ENCODE measurements around the gene ZNF467.

ZNF467 gene

DNA sequence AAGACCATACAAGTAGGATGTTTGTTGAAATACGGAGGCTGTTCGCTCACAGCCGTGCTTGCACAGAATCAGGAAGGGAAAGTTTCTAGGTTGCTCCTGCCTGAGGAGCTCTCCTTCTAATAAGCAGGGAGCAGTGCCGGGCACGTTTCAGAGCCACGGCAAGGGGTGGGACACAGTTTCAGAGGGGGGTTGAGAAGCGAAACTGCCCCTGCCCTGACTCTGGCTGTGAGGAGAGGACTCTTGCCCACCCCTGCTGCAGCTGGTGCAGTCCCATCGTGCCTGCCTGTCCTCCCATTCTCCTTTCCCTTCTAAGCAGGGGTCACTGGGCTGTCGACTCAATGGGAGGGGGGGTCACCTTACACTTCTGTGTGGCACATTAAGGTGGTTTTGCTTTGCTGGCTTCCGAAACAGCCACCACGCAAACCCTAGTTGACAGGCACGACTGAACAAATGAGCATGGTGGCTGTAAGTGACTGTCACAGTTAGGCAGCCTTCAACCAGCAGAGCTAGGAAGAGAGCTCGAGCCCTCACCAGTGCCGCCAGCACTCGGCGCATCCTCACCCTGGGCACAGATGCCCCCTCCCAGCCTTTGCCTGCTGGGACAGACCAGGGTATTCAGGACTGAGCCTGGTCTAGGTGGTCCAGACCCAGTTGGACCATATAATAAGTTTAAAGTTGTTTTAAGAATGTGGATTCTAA is 37.5 kb downstream of the ZNF467 start:
- no peak overlapping the region for H3K9ac ChIP-seq (ENCODE audit: low read length in 2 of 2)
- no peak overlapping the region for H3K4me3 ChIP-seq (ENCODE audit: low read length in 2 of 2)
- H3K27ac ChIP-seq (ENCODE audit: low read length): no peak overlapping the region
- no peaks in the 10 kb centered on the region for H3K4me1 ChIP-seq (ENCODE audit: control insufficient read depth, insufficient read depth, low read length)
- peaks cover 0 to 2% of the 10 kb centered on the region in 2 donors for H3K27me3 ChIP-seq (ENCODE audit: control insufficient read depth in 1 of 2, insufficient read depth in 2 of 2, low read length in 2 of 2)
- H3K36me3 ChIP-seq (ENCODE audit: control insufficient read depth in 2 of 2, insufficient read depth in 2 of 2, low read length in 2 of 2): peaks cover 16 to 21% of the 10 kb centered on the region in 2 donors
- H3K9me3 ChIP-seq (ENCODE audit: control insufficient read depth in 2 of 2, low read length in 2 of 2): no peaks in the 10 kb centered on the region

DNA sequence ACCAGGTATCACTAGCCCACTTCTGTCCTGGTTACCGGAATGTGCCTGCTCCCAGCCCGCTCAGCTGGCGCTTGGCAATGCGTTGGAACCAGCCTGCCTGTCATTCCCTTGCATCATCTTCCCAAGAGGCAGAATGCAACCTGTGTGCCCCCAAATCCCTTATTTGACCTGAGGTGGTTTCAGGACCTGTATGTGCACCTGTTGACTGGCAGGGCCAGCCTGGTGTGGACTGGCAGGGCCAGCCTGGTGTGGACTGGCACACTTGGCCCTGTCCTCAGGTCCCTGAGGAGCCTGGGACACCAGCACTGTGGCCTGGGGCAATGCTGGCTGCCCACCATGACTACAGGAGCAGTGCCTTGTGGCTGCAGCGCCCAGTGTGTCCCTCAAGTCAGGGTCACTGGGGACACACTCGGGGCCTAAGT is 38.2 kb downstream of the ZNF467 start:
- Histone ChIP-seq H3K9me3 (ENCODE audit: control insufficient read depth in 2 of 2, low read length in 2 of 2) (no peaks in the 10 kb centered on the region), H3K4me3 (ENCODE audit: low read length in 2 of 2) (no peak overlapping the region), H3K27ac (ENCODE audit: low read length) (no peak overlapping the region), H3K27me3 (ENCODE audit: control insufficient read depth in 1 of 2, insufficient read depth in 2 of 2, low read length in 2 of 2) (peaks cover 0 to 2% of the 10 kb centered on the region in 2 donors), H3K36me3 (ENCODE audit: control insufficient read depth in 2 of 2, insufficient read depth in 2 of 2, low read length in 2 of 2) (peaks cover 20 to 24% of the 10 kb centered on the region in 2 donors), H3K9ac (ENCODE audit: low read length in 2 of 2) (no peak overlapping the region), H3K4me1 (ENCODE audit: control insufficient read depth, insufficient read depth, low read length) (no peaks in the 10 kb centered on the region)

DNA sequence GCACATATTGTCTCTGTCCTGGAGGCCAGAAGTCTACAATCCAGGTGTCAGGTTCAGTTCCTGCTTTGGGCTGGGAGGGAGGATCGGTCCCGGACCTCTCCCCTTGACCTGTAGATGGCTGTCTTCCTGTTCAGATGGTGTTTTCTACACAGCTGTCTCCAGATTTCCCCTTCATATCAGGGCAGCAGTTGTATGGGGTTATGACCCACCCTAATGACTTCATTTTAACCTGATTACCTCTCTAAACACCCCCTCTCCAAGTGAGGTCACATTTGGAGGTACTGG is 38.7 kb downstream of the ZNF467 start:
- H3K4me3 ChIP-seq (ENCODE audit: low read length in 2 of 2): no peak overlapping the region
- H3K4me1 ChIP-seq (ENCODE audit: control insufficient read depth, insufficient read depth, low read length): peaks cover 2% of the 10 kb centered on the region
- peaks cover 21 to 27% of the 10 kb centered on the region in 2 donors for H3K36me3 ChIP-seq (ENCODE audit: control insufficient read depth in 2 of 2, insufficient read depth in 2 of 2, low read length in 2 of 2)
- H3K9ac ChIP-seq (ENCODE audit: low read length in 2 of 2): no peak overlapping the region
- no peaks in the 10 kb centered on the region for H3K9me3 ChIP-seq (ENCODE audit: control insufficient read depth in 2 of 2, low read length in 2 of 2)
- H3K27ac ChIP-seq (ENCODE audit: low read length): no peak overlapping the region
- peaks cover 0 to 2% of the 10 kb centered on the region in 2 donors for H3K27me3 ChIP-seq (ENCODE audit: control insufficient read depth in 1 of 2, insufficient read depth in 2 of 2, low read length in 2 of 2)

DNA sequence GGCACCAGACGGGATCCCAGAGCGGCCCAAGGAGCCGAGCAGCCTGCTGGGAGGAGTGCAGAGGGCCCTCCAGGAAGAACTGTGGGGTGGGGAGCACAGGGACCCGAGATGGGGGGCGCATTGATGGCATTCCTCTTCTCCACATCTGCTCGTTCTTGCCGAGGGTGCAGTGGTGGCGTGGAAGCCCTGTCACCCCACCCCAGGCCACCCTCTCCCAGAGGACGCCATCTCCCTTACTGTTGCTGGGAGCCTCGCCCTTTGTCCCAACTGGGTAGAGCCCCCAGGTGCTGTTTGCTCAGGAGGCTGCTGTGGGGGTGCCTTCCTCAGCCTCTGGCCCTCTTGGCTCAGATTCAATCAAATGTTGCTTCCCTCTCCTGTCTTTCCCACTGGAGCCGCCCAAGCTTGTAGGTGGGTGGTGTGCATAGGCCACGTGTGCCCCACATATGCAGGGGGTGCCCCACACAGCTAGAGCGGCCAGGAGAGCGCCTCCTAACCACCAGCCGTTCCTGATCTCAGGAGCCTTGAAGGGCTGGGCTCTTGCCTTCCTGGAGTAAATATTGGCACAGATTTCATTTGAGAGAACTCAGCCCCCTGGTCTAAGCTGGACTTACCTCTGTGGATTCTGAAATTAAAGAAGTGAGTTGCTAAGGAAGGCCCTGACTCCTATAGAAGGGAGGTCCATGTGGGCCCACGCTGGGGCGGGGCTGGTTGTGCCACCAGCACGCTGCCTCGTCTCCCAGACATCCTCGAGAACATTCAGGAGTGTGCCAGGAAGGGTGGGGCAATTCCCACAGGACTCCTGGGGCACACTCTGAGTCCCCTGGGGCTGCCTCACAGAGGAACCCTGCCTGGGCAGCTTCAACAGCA is 39.2 kb downstream of the ZNF467 start:
- no peak overlapping the region for H3K27ac ChIP-seq (ENCODE audit: low read length)
- H3K4me1 ChIP-seq (ENCODE audit: control insufficient read depth, insufficient read depth, low read length): peaks cover 3% of the 10 kb centered on the region
- H3K9ac ChIP-seq (ENCODE audit: low read length in 2 of 2): no peak overlapping the region
- peaks cover 0 to 2% of the 10 kb centered on the region in 2 donors for H3K27me3 ChIP-seq (ENCODE audit: control insufficient read depth in 1 of 2, insufficient read depth in 2 of 2, low read length in 2 of 2)
- no peak overlapping the region for H3K4me3 ChIP-seq (ENCODE audit: low read length in 2 of 2)
- peaks cover 25 to 31% of the 10 kb centered on the region in 2 donors for H3K36me3 ChIP-seq (ENCODE audit: control insufficient read depth in 2 of 2, insufficient read depth in 2 of 2, low read length in 2 of 2)
- no peaks in the 10 kb centered on the region for H3K9me3 ChIP-seq (ENCODE audit: control insufficient read depth in 2 of 2, low read length in 2 of 2)

DNA sequence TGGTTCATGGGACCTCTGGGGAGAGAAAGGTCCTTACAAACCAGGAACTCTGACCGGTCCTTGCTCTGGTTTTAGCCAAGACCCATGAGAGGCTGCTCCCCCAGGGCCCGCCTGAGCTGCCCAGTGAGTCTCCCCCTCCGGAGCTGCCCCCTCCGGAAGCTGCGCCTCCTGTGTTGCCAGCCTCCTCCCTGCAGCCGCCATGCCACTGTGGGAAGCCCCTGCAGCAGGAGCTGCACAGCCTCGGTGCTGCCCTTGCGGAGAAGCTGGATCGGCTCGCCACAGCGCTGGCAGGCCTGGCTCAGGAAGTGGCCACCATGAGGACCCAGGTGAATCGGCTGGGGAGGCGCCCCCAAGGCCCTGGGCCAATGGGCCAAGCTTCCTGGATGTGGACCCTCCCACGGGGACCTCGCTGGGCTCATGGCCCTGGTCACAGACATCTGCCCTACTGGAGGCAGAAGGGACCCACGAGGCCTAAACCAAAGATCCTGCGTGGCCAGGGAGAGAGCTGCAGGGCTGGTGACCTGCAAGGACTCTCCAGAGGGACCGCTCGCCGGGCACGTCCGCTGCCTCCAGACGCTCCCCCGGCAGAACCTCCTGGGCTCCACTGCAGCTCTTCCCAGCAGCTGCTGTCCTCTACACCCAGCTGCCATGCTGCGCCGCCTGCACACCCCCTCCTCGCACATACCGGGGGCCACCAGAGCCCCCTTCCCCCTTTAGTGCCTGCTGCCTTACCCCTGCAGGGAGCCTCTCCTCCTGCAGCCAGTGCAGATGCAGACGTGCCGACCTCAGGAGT is 40.1 kb downstream of the ZNF467 start:
- Histone ChIP-seq H3K4me1 (ENCODE audit: control insufficient read depth, insufficient read depth, low read length) (peaks cover 3% of the 10 kb centered on the region), H3K9ac (ENCODE audit: low read length in 2 of 2) (no peak overlapping the region), H3K36me3 (ENCODE audit: control insufficient read depth in 2 of 2, insufficient read depth in 2 of 2, low read length in 2 of 2) (peaks cover 33 to 38% of the 10 kb centered on the region in 2 donors)

DNA sequence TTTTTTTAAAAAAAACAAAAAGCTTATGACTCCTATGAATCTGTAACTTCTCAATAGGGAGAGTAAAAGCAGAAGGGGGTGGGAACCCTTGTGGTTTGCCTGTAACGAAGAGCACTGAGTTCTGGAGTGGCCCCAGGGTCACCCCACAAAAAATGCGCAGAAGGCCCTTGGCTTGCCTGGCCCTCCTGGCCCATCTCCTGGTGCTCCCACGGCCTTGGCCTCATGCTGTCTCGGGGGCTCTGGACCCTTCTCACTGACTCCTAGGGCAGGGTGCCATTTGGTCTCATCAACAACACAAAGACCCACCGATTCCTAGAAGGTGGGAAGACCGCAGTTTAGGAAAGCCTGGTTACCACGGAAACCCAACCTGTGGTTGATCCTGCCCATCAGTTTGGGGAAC is 40.8 kb downstream of the ZNF467 start:
- Histone ChIP-seq H3K4me3 (ENCODE audit: low read length in 2 of 2) (no peak overlapping the region), H3K27ac (ENCODE audit: low read length) (no peak overlapping the region), H3K9ac (ENCODE audit: low read length in 2 of 2) (no peak overlapping the region), H3K27me3 (ENCODE audit: control insufficient read depth in 1 of 2, insufficient read depth in 2 of 2, low read length in 2 of 2) (peaks cover 0 to 2% of the 10 kb centered on the region in 2 donors), H3K4me1 (ENCODE audit: control insufficient read depth, insufficient read depth, low read length) (peaks cover 8% of the 10 kb centered on the region), H3K36me3 (ENCODE audit: control insufficient read depth in 2 of 2, insufficient read depth in 2 of 2, low read length in 2 of 2) (peaks cover 33 to 42% of the 10 kb centered on the region in 2 donors), H3K9me3 (ENCODE audit: control insufficient read depth in 2 of 2, low read length in 2 of 2) (no peaks in the 10 kb centered on the region)

More for the DNA sequence above, 40.1 kb downstream of the ZNF467 start:
- Histone ChIP-seq H3K4me3 (ENCODE audit: low read length in 2 of 2) (no peak overlapping the region), H3K9me3 (ENCODE audit: control insufficient read depth in 2 of 2, low read length in 2 of 2) (no peaks in the 10 kb centered on the region), H3K27ac (ENCODE audit: low read length) (no peak overlapping the region), H3K27me3 (ENCODE audit: control insufficient read depth in 1 of 2, insufficient read depth in 2 of 2, low read length in 2 of 2) (peaks cover 0 to 2% of the 10 kb centered on the region in 2 donors)

DNA sequence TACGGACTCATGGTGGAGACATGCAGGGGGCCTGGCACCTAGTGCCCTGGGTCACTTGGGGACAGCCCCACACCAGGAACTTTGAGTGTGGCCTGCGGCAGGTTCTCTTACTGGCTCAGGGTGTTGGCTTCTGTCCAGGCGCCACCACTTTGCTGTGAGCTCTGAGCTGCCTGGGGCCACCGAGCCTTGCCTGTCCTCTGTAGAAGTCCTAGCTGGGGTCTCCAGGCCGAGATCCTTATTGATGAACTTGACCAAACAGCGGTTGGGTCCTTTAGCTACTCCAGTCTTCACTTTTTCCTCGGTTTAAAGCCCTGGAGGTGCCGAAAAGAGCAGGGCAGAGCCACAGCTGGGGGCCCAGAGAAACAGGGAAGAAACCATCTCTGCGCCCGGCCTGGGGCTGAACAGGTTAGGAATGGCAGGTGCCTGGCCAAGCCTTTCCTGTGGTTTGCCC is 41.3 kb downstream of the ZNF467 start:
- peaks cover 0 to 2% of the 10 kb centered on the region in 2 donors for H3K27me3 ChIP-seq (ENCODE audit: control insufficient read depth in 1 of 2, insufficient read depth in 2 of 2, low read length in 2 of 2)
- peaks cover 33 to 42% of the 10 kb centered on the region in 2 donors for H3K36me3 ChIP-seq (ENCODE audit: control insufficient read depth in 2 of 2, insufficient read depth in 2 of 2, low read length in 2 of 2)
- H3K4me1 ChIP-seq (ENCODE audit: control insufficient read depth, insufficient read depth, low read length): peaks cover 12% of the 10 kb centered on the region
- no peak overlapping the region for H3K4me3 ChIP-seq (ENCODE audit: low read length in 2 of 2)
- no peak overlapping the region for H3K27ac ChIP-seq (ENCODE audit: low read length)
- H3K9ac ChIP-seq (ENCODE audit: low read length in 2 of 2): no peak overlapping the region
- H3K9me3 ChIP-seq (ENCODE audit: control insufficient read depth in 2 of 2, low read length in 2 of 2): no peaks in the 10 kb centered on the region

DNA sequence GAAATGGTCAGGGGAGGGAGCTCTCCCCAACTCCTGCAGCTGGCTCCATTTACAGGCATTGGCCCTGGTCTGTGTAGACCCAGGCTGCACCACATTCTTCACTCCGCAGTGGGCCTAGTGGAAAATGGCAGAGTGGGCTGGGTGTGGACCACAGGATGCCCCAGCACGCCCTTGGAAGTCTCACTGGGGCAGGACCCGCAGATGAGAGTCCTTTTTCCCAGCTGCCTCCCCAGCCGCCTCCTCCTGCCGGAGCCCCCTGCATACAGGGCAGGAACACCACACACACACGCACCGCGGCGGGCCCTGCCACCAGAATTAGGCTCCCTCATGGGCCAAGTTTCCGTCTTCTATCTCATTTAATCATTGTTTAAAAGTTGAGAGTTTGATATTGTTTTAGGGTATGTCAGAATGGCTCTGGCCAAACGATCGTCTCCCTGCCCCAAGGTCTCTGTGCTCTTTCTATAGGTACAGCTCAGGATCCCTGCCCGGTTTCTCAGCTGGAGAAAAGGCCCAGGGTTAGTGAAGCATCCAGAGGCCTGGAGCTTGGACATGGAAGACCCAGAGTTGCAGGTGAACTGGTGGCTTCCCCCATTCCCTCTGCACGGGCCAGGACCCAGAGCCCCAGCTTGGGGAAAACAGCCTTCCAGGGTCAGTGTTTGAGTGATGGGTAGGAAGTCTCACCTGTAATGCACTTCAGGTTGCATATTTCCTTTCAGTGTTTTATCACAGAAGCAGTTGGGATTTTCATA is 42.0 kb downstream of the ZNF467 start:
- Histone ChIP-seq H3K4me1 (ENCODE audit: control insufficient read depth, insufficient read depth, low read length) (peaks cover 18% of the 10 kb centered on the region), H3K27ac (ENCODE audit: low read length) (peak overlapping the region; percentile 11), H3K9ac (ENCODE audit: low read length in 2 of 2) (no peak overlapping the region), H3K4me3 (ENCODE audit: low read length in 2 of 2) (no peak overlapping the region), H3K36me3 (ENCODE audit: control insufficient read depth in 2 of 2, insufficient read depth in 2 of 2, low read length in 2 of 2) (peaks cover 33 to 42% of the 10 kb centered on the region in 2 donors), H3K9me3 (ENCODE audit: control insufficient read depth in 2 of 2, low read length in 2 of 2) (no peaks in the 10 kb centered on the region), H3K27me3 (ENCODE audit: control insufficient read depth in 1 of 2, insufficient read depth in 2 of 2, low read length in 2 of 2) (peaks cover 0 to under 1% of the 10 kb centered on the region in 2 donors)

DNA sequence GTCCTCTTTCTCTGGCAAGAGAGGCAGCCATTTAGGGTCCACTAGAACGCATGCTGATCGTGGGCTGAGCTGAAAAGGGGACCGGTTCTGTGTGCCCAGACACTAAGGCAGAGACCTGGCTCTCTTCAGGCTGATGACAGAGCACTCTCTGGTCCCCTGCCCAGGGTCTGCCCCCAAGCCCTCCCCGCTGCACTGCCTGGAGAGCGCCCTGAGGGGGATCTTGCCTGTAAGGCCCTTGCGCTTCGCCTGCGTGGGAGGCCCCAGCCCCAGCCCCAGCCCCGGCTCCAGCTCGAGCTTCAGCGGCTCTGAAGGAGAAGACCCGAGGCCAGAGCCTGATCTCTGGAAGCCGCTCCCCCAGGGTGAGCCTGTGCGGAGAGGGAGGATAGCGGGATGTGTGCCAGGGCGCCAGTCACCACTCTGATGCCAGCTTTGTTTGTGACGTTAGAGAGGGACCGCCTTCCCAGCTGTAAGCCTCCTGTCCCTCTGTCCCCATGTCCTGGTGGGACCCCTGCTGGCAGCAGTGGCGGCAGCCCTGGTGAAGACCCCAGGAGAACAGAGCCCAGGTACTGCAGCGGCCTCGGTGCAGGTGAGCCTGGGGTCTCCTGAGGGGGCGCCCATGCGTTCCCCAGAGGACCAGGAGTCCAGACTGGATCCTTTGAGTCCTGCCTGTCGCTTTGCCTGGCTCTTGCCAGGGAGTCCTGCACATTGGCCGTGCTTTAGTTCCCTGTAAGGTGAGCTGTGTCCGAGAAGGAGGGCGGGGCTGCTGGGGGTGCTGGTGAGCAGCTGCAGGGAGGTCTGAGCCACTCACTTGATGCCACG is 43.2 kb downstream of the ZNF467 start:
- peaks cover 41 to 49% of the 10 kb centered on the region in 2 donors for H3K36me3 ChIP-seq (ENCODE audit: control insufficient read depth in 2 of 2, insufficient read depth in 2 of 2, low read length in 2 of 2)
- peak overlapping the region; percentile 41 for H3K27ac ChIP-seq (ENCODE audit: low read length)
- H3K9me3 ChIP-seq (ENCODE audit: control insufficient read depth in 2 of 2, low read length in 2 of 2): no peaks in the 10 kb centered on the region
- H3K9ac ChIP-seq (ENCODE audit: low read length in 2 of 2): no peak overlapping the region
- H3K4me3 ChIP-seq (ENCODE audit: low read length in 2 of 2): no peak overlapping the region
- no peaks in the 10 kb centered on the region for H3K27me3 ChIP-seq (ENCODE audit: control insufficient read depth in 1 of 2, insufficient read depth in 2 of 2, low read length in 2 of 2)
- H3K4me1 ChIP-seq (ENCODE audit: control insufficient read depth, insufficient read depth, low read length): peaks cover 18% of the 10 kb centered on the region

All from stomach smooth muscle (tissue), 2 donors.